GM19193 (cell line): ENCODE data around the gene AVPI1.

Experiments used
- POLR2A ChIP-seq: IDR thresholded peaks from 4 replicates; pipeline ENCODE4 v1.6.1; 2011; ENCODE audit not compliant: insufficient read depth, insufficient read length; ENCODE audit errors: extremely low read depth

AVPI1 gene

GRCh38 chr10:97673736-97674525, 13.1 kb downstream of the AVPI1 start:
- TF ChIP-seq POLR2A, result no peak

GRCh38 chr10:97669571-97669970, 17.5 kb downstream of the AVPI1 start:
- TF ChIP-seq POLR2A, result no peak

- no peak for TF ChIP-seq POLR2A
These were observed 19.6 kb downstream of the AVPI1 start for GRCh38 chr10:97667463-97667862.

GRCh38 chr10:97666992-97667391, 20.0 kb downstream of the AVPI1 start:
- no peak for TF ChIP-seq POLR2A

- no peak for TF ChIP-seq POLR2A
These were observed 22.7 kb downstream of the AVPI1 start for GRCh38 chr10:97664282-97664850.

GRCh38 chr10:97659589-97659988, 27.5 kb downstream of the AVPI1 start:
- TF ChIP-seq POLR2A, result no peak

- no peak for TF ChIP-seq POLR2A
These were observed 30.3 kb downstream of the AVPI1 start for GRCh38 chr10:97656777-97657176.

GRCh38 chr10:97651773-97652172, 35.3 kb downstream of the AVPI1 start:
- TF ChIP-seq POLR2A, result no peak

GRCh38 chr10:97650726-97651125, 36.3 kb downstream of the AVPI1 start:
- no peak for TF ChIP-seq POLR2A

- no peak for TF ChIP-seq POLR2A
These were observed 38.3 kb downstream of the AVPI1 start for GRCh38 chr10:97648562-97649404.

- no peak for TF ChIP-seq POLR2A
These were observed 39.5 kb downstream of the AVPI1 start for GRCh38 chr10:97647556-97647955.

GRCh38 chr10:97644936-97645335, 42.1 kb downstream of the AVPI1 start:
- TF ChIP-seq POLR2A, result no peak

GRCh38 chr10:97643441-97643985, 43.5 kb downstream of the AVPI1 start:
- TF ChIP-seq POLR2A, result no peak

GRCh38 chr10:97640868-97641811, 45.9 kb downstream of the AVPI1 start:
- no peak for TF ChIP-seq POLR2A
